ENCODE measurements around the gene MTMR10.

Gene MTMR10

DNA sequence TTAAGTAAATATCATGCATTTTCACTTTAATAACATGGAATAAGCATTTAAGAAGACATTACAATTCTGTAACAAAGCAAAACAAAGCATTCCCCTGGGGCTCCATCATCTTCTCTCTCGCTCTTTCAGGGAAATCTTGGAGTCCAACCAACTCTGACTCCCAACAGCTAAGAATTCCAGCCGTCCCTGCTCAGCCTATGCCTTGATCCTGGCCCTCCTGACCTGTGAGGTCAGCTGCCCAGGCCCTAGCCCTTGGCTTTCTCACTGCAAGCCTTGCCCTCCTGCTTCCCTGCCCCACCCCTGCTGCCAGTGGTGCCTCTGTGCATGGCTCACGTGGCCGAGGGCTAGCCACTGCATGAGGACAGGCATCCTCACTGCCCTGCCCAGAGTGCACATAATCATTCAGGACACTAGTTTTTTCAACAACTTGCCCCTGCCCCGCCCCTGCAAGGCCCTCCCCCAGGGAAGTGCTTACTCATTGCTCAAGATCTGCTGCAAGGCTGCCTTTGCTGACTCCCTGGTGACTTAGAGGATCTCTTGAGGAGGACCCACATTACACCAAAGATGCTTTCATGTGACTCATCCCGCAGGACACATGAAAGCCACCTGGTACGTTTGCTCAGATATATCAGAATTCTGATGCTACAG lies 37.6 kb downstream of the MTMR10 start:
- no peak for DNase-seq

DNA sequence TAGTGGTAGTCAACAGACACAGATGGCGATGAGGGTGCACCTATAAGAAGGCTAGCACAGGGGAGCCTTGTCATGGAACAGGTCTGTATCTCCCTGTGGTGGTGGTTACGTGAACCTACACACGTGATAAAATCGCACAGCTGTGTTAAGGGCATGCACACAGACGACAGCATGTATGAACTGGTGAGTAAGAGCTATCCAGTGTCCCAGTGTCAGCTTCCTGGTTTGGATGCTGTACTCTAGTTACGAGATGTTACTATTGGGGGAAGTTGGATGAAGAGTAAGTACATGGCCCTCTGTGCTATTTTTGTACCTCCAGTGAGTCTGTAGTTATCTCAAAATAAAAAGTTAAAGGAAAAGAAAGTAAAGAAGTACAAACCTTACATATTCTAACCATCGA lies 38.2 kb downstream of the MTMR10 start:
- no peak for DNase-seq

DNA sequence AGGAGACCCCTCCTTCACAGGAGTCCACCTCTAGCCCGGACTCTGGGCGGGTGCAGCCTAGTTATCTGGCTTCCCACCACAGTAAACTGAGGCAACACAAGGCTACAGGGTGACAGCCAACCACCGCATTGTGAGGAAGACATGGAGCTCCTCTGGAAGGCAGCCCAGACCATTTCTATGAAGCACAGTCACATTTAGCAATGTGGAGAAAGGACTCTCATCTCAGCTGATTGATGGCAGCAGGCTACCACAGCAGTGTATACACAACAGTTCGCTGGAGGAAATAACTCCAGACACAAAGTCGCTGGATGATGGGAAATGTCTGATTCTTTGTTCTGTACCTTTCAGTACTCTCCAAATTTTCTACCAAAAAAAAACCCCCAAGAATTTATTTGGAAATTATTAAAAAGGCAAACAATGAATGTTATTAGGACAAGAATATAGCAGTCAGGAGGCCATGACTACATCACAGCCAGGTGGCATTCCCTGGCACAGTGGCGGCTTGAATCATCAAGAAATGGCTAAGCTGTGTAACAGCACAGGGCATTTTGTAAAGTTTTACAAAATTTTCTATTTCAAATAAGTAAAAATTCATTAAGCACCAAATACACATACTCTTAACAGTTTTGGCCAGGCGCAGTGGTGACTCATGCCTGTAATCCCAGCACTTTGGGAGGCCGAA lies 47.6 kb downstream of the MTMR10 start:
- no peak for DNase-seq

DNA sequence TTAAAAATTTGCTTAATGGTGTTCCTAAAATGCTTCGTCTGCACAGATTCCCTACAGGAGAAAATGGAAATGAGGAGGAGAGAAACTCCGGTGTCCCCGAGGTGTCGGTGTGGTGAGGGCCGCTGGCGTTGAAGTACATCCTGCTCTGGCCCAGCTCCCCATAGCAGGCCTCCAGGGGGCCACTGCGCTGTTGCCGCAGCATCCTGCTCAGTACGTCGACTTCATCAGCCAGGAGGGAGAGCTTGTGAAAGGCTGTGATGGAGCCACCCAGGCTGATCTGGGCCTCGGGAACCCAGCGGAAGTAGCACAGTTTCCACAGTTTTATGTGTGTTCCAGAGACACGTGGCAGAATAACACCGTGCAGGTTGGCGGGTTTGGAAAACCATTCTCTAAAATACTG lies 49.9 kb downstream of the MTMR10 start:
- DNase-seq, result no peak

DNA sequence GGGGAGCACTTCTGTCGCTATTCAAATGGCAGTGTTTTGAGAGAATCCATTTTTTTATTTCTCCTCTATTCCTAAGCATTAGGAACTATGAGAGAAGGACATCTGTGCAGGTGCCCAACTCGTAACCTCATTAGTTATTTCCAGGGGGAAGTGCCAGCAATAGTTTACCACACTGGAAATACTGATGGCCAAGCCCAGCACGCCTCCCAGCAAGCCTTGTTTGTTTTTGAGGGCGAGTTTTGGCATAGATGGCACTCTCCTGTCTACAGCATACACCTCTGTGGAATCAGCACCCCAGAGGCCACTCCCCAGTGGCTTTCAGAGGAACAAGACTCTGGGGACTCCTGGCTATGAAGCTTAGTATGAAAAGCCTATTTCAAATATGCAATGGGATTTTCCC lies 51.1 kb downstream of the MTMR10 start:
- no peak for DNase-seq

DNA sequence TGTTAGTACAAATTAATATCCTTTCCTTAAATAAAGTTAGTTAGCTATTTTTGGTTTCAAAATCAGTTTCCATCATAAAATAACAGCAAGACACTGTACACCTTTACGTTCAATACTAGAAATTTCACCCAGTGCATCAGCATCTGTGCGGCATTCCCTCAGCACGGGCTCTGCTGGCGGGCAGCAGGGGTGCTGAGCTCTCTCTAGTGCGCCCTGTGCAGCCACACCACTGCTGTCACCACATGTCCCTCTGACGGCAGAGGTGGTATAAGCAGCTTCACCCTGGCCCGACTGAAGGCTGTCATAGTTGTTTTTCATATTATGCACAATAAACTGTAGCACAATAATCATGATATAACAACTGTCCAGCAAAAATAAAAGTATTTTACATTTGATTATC lies 52.3 kb downstream of the MTMR10 start:
- no peak for DNase-seq

DNA sequence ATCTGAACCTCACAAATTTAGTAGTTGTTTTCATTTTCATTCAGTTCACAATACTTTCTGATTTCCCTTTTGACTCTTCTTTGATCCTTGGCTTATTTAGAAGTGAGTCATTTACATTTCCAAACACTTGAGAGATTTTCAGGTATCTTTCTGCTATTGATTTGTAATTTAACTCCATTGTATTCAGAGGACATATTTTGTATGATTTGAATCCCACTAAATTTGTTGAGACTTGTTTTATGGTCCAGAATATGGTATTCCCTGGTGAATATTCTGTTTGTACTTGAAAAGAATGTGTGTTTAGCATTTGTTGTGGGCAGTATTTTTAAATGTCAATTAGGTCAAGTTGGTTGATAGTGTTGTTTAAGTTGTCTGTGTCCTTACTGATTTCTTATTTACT lies 58.1 kb downstream of the MTMR10 start:
- no peak for DNase-seq

DNA sequence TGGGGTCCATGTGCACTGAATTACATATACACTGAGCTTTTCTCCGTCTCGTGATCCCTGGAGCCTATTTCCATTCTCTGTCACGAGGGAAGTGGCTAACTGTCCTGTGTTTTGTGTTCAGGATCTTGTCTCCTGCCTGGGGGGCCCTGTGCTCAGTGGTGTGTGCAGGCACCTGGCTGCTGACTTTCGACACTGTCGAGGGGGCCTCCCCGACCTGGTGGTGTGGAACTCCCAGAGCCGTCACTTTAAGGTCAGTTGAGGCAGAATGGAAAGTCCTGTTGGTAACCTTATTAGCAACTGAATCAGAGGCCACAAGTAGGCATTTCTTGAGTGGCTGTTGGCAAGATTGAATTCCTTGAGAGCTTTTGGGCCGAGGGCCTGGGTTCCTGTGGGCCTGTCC lies 61.0 kb downstream of the MTMR10 start:
- DNase-seq, result no peak

DNA sequence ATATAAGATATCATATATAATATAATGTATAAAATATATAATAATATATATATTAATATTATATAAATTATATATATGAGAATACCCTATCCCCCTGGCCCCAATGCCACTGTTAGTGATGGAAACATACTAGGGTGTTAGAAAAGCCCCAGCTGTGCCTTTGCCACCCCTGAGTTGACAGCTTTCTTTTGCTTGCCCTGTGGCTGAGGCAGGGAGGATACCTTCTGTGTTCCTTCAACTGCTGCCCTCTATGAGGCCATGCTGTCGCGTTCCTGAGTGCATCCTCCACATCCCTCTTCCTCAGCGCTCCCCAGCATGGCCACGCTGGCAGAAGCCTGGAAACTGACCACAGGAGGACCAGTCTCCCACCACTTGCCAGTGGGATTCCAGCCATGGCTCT lies 61.4 kb downstream of the MTMR10 start:
- no peak for DNase-seq

DNA sequence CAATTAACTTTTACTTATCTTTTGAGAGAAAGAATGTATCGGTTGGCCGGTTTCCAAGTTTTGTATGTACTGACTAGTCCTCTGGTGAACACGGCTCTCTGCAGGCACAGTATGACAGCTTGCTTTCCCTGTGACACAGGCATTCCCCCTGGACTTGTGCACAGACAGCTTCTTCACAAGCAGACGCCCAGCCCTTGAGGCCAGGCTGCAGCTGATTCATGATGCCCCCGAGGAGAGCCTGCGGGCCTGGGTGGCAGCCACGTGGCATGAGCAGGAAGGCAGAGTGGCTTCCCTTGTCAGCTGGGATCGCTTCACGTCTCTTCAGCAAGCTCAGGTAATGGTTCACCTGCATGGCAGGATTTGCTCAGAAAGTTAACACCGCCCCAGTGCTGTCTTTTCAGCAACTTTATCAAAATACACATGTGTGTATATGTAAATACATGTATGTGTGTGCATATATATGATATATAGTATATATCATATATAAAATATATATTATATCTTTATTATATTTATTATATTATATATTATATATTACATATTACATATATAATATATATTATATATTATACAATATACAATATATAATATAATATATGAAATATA lies 62.3 kb downstream of the MTMR10 start:
- DNase-seq, result no peak

DNA sequence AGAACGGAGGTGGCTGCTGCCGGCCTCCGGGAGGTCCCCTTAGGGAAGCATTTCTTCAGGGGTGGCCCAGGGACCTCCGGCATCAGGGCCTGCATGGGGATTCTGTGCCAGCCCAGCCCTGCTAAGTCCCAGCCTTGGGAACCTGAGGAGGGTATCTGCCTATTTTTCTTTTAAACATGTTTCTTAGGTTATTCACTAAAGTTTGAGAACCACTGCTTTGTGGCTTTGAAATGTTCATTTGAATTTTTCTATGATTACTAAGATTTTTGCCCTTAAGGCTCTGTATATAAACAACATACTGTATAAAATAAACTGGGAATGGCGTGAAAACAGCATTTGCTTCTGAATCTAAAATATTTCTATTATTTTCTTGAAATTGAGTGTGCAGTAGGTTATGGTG lies 63.4 kb downstream of the MTMR10 start:
- no peak for DNase-seq

DNA sequence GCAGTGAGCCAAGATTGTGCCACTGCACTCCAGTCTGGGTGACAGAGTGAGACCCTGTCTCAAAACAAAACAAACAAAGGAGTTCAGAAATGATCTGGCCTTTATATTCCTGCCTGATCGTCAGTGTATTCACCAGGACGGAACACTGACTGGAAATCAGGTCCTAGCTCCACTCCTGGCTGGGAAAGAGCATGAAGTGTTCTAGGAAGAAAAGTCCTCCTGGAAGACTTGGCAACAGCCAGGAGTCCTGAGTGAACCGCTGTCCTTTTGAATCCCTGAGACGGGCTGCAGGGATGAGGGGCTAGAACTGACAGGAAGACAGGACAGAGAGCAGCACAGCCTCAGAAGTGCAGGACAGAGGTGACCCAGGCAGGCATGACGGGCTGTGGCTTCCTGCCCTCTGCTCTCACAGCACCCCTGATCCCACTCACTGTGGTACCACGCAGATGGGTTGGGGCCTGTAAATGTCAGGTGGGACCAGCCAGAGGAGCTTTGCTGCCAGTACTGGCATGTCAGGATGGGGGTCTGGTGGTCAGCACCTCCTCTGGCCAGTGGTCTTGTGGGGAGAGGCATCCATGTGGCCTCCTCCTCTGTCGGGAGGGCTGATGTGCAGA lies 64.2 kb downstream of the MTMR10 start:
- DNase-seq, result no peak

DNA sequence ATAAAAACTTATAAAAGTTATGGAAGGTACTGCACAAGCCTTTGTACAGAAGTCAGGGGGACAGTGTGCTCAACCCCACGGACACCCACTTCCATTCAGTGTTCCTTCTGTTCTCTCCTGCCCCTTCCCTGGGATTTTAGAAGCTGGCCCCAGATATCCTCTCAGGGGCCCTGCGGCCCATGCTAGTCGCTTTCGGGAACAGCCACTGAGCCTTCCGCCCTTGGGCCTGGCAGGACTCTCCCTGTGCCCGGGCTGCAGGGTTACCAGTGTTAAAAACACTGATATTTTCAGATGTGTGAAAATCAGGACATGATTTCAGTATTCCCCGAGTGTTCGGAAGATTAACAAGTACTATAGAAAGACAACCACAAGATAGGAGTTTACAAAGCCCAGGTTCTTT lies 65.3 kb downstream of the MTMR10 start:
- no peak for DNase-seq

DNA sequence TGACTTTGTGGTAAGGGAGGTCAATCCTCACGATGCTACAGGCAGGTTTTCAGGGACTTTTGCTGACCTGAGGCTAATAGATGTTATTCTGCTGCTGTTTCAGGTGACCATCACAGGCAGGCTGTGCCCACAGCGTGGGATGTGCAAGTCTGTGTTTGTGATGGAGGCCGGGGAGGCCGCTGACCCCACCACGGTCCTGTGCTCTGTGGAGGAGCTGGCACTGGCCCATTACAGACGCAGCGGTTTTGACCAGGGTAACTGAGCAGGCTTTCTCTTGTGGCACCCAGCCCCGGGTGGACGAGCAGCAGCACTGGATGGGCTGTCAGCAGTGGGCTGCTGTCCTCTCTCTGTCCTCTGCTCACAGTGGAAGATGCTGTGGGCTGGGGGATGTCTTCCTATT lies 65.7 kb downstream of the MTMR10 start:
- no peak for DNase-seq

DNA sequence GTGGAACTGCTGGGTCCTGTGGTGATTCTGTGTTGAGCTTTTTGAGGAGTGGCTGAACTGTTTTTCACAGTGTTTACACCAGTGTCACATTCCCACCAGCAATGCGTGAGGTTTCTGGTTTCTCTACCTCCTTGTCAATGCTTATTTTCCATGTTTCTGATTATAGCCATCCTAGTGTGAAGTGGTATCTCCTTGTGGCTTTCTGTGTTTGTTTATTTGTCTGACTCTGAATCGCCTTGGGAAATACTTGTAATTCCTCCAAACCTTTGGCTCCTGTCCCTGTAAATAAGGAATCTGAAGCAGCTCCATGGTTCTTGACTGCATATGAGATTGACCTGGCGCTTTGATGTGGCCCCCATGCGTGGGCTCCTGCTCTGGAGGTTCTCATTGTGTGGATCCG lies 67.1 kb downstream of the MTMR10 start:
- no peak for DNase-seq

DNA sequence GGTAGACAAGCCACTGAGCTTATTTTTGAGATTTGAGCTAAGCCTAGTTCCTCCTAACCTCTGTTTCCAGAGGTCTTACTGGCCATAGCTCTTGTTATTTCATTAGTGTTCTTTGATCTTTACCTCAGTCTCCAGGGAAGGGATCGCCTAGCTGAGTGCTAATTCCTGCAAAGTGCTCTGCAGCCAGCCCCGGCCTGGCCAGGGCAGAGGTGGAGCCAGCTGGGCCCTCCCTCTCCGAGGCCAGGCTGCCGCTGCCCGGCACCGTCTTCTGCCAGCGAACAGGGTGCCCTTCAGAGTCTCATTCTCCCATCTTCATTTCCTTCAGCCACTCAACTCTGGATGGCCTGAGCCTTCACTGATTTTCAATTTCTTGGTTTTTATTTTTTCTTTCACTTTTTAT lies 68.0 kb downstream of the MTMR10 start:
- no peak for DNase-seq

DNA sequence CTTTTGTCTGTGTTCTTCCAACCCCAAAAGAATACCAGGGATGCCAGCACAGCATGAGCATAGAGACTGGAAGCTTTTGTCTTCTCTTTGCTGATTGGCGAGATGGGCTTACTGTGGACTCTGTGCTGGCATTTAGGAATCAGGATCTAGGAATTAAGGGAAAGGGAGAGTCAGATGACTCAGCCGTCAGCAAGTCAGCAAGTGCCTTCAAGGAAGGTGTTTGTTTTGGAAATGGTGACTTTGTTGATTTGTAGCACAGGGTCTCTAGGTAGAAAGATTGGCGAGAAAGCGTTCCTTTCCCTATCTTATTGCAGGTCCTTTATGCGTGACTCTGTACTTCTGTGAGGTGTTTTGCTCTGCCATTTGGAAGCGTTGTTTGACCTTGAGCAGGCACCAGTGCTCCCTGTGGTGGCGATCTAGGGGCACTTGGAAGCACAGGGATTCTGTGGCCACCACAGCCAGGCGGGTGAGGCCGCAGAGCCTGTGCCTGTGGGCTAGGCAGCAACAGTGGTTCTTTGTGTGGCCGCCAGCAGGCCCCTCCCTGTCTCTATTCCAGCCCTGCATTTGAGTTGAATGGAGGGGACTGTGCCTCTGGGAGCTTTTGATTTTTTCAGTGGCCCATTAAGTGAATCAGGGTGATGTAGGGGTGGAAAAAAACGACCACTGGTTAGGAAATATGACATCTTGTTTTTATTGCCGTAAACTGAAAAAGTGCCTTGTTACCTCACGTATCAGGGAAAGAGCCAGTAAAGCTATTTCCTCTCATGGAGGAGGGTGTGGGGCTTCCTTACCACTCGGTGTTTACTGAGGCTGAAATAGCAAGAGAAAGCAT lies 68.7 kb downstream of the MTMR10 start:
- DNase-seq, result no peak

DNA sequence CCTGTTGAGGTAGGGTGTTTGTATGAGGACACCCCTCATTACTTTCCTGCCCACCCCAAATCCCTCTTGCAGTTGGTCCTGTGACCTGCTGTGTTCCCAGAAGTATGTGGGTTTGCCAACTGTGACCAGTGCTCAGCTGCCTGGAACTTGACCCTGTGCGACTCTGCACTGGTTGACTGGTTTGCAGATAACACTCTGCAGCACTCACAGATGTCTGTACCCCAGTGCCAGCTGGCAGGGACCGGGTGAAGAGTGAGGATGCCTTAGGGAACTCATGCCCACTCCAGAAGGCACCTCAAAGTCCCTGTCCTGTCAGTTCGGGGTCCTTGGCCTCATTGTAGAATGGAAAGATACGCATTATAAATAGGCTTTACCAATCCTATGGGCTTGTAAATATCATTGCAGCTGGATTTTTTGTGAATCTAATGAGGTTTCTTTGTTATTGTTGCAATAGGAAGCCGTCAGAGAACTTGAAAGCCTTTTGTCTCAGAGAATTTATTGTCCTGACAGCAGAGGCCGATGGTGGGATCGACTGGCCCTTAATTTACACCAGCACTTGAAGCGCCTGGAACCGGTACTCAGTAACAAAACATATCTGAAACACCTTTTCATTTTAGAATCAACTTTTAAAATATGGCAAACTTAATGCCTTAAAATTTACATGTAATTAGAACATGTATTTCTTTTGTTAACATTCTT lies 69.5 kb downstream of the MTMR10 start:
- no peak for DNase-seq

DNA sequence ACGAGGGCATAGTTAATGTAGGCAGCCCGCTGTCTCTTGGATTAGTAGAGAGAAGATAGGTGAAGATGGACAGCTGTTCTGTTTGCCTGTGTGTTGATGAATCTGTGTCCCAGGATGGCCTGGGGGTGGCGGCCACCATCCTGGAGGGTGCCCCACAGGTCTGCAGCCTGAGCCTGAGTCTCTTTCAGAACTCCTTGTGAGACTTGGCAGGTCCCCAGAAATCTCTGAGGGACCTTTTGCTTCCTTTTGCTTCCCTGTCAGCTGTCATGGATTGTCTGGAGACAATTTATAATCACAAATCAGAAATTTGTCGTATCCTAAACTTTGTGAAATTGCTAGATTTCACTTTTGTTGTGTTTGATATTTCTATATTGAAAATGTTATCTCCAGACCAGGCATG lies 70.3 kb downstream of the MTMR10 start:
- no peak for DNase-seq

DNA sequence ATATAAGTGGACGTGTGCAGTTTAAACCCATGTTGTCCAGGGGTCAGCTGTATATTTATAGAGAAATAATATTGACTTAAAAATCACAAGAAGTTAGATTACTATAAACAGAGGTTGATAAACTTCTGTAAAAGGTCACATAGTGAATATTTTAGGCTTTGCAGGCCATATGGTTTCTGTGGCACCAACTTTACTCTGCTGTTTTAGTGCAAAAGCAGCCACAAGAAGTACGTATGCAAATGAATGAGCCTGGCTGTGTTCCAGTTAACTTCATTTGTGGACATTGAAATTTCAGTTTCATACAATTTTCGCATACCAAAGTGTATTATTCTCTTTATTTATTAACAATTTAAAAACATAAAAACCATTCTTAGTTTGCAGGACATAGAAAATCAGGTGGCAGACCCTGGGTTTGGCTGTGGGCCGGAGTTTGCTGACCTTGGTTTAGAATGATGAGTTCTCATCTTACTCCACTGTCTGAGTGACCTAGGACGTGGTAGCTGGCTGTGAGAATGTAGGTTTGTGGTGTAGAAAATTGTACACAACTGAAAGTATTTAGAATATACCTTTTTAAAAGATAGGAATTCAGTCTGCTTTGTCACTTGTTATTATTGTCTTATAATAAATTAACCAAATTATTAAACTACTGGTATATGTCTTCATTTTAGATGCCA lies 71.4 kb downstream of the MTMR10 start:
- no peak for DNase-seq

DNA sequence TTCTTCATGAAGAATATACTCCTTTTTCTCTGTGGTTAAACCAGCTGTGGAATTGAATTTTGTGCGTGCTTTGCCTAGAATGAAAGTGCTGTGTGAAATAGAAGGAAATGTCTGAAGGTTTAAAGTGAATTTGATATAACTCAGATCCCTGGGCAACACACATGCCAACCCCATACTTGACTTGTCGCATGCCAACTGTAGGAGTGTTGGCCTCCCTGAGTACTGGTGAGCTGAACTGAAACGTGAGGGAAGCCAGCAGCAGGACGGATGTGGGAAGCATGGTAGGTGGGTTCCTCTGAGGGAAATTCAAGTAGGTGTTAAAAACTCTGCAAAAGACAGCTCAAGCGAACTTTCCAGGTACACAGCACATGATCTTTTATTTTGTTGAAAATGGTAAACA lies 73.1 kb downstream of the MTMR10 start:
- no peak for DNase-seq

DNA sequence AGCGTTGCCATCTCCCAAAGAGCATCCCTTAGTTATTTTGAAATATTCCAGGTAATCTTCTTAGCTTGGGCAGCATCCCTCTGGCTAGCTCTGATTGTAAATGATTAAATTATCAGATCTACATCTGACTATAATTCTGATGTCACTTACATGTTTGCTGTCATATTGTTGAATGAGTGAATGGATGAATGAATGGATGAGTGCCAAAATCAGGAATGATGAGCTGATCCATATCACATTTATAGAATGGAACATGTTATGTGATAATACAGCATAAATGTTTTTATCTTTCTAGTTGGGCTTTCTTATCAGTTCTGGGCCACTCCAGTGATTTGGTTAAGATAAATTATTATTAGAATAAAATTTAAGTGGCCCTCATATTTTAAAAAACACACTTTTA lies 73.8 kb downstream of the MTMR10 start:
- DNase-seq, result no peak

Measured in stimulated activated naive CD4-positive, alpha-beta T cell (primary cell).